ENCODE measurements around the gene CTRB1.
"Not testable (repeated sequence)": the region's sequence is repeated elsewhere in the genome, so short reads cannot be mapped to it uniquely, and the experiment has no call there.

Gene CTRB1

GRCh38 chr16:75256696-75257343, 38.0 kb downstream of the CTRB1 start:
- DNase-seq (ENCODE audit: low spot score) = no peak

GRCh38 chr16:75257886-75258806, 39.4 kb downstream of the CTRB1 start:
- no peak for DNase-seq (ENCODE audit: low spot score)

- DNase-seq (ENCODE audit: low spot score) = no peak
Observed at GRCh38 chr16:75258807-75259141, 40.0 kb downstream of the CTRB1 start.

GRCh38 chr16:75260851-75261589, 42.2 kb downstream of the CTRB1 start:
- DNase-seq (ENCODE audit: low spot score) = no peak

- no peak for DNase-seq (ENCODE audit: low spot score)
Observed at GRCh38 chr16:75261590-75262078, 42.8 kb downstream of the CTRB1 start.

GRCh38 chr16:75262104-75262799, 43.5 kb downstream of the CTRB1 start:
- no peak for DNase-seq (ENCODE audit: low spot score)

GRCh38 chr16:75262800-75263127, 44.0 kb downstream of the CTRB1 start:
- DNase-seq (ENCODE audit: low spot score) = no peak

- DNase-seq (ENCODE audit: low spot score) = no peak
Observed at GRCh38 chr16:75263291-75263962, 44.6 kb downstream of the CTRB1 start.

- no peak for DNase-seq (ENCODE audit: low spot score)
Observed at GRCh38 chr16:75263963-75264445, 45.2 kb downstream of the CTRB1 start.

GRCh38 chr16:75264457-75264998, 45.7 kb downstream of the CTRB1 start:
- DNase-seq (ENCODE audit: low spot score) = no peak

- no peak for DNase-seq (ENCODE audit: low spot score)
Observed at GRCh38 chr16:75264999-75265910, 46.5 kb downstream of the CTRB1 start.

GRCh38 chr16:75265911-75266701, 47.3 kb downstream of the CTRB1 start:
- peak; percentile 55 for DNase-seq (ENCODE audit: low spot score)

- DNase-seq (ENCODE audit: low spot score) = no peak
Observed at GRCh38 chr16:75266738-75267630, 48.2 kb downstream of the CTRB1 start.

GRCh38 chr16:75267631-75268264, 49.0 kb downstream of the CTRB1 start:
- no peak for DNase-seq (ENCODE audit: low spot score)

- not testable (repeated sequence) for DNase-seq (ENCODE audit: low spot score)
Observed at GRCh38 chr16:75269358-75269757, 50.6 kb downstream of the CTRB1 start.

GRCh38 chr16:75271441-75272096, 52.8 kb downstream of the CTRB1 start:
- DNase-seq (ENCODE audit: low spot score) = no peak

GRCh38 chr16:75272097-75272551, 53.3 kb downstream of the CTRB1 start:
- no peak for DNase-seq (ENCODE audit: low spot score)
